ES-I3 (cell line): ENCODE results near the gene MAGIX.

Experiments
- H3K36me3 ChIP-seq: 2 replicates; pipeline ENCODE4 v1.6.1; 2013; ENCODE audit warnings: mild to moderate bottlenecking, low read length, control low read depth, moderate library complexity; ENCODE audit not compliant: insufficient read depth
- H3K4me1 ChIP-seq: 2 replicates; pipeline ENCODE4 v1.6.1; 2013; ENCODE audit warnings: mild to moderate bottlenecking, control low read depth, low read length; ENCODE audit not compliant: insufficient read depth
- H3K9ac ChIP-seq: 2 replicates; pipeline ENCODE4 v1.6.1; 2013; ENCODE audit warnings: low read depth, mild to moderate bottlenecking, low read length, moderate library complexity
- H3K9me3 ChIP-seq: 2 replicates; pipeline ENCODE4 v1.6.1; 2013; ENCODE audit warnings: mild to moderate bottlenecking, low read length, moderate library complexity; ENCODE audit not compliant: control insufficient read depth, insufficient read depth

The MAGIX gene

DNA sequence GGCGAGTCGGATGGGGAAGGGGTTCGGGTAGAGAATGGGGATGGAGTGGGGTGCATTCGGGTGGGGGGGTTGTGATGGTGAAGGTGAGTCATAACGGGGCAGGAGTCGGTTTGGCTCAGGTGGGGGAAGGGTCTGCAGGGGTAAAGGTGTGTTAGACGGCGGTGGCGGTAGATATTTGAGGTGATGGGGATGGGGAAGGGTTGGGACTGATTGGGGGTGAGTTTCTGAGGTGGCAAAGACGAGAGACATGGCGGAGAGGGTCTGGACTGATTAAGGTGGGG is 36.7 kb downstream of the MAGIX start:
- H3K9me3 ChIP-seq, result no peaks in the 10 kb centered on the region
- peak overlapping the region; percentile 54; the same call in 1 of the 2 replicates for H3K9ac ChIP-seq
- H3K4me1 ChIP-seq, result peaks cover 9% of the 10 kb centered on the region
- no peaks in the 10 kb centered on the region for H3K36me3 ChIP-seq

DNA sequence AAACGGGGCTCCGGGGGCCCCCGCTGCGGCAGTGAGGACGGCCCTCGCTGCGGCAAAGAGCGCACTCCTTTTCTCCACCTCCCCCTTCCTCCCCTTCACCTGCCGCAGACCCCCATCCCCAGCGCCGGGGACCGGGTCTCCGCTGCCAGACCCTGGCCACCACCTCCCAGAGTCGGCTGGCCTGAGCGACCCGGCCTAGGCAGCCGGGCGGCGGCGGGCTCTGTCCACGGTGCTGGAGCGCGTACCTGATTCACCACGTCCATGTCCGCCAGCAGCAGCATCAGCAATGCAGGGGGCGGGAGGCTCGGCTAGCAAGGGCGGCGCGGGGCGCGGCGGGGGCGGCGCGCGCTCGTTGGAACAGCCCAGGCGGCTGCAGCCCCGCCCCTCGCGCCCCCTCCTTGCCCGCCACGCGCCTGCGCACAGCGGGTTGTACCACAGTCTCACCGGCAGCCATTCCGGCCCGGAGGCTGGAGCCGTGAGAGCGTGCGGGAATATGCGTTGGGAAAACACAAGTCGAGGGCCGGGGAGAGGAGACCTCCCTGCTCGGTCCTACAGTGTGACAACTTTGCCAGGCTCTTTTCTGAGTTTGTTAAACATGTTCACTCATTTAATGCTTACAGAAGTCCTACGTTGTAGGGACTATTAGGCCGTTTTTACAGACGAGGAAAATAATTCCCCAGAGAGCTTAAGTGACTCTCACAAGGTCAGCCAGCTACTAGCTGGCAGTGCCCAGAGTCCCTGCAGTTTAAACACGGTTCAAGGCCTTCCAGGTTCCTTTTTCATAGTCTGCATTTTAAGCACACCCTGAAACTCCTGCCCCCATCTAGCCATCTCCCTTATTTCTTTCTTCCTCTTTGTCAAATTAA is 37.6 kb downstream of the MAGIX start, which contains the start of gene SYP:
TSS of gene SYP (minus strand) at position 288 of the 866 bp plus-strand sequence. CDS start at position 281, 7 bp downstream.
- Histone ChIP-seq H3K9ac (peak within 1 kb of the TSS; percentile 54), H3K9me3 (no peaks in the 10 kb centered on the region), H3K36me3 (no peaks in the 10 kb centered on the region), H3K4me1 (peaks cover 9% of the 10 kb centered on the region)

DNA sequence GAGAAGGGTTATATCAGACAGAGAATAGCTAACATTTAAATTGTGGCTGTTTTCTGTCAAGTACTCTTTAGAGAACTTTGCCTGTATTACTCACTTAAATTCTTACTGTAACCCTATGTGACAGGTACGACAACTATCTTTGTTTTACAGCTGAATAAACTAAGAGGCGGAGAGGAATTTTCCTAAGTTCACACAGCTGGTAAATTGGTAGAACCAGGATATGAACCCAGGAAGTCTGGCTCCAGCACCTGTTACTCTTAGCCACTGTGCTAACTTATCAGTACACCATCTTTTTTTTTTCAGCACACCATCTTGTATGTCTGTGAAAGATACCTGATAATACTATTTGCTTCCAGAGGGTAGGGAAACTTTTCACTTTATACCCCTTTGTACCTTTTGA is 39.5 kb downstream of the MAGIX start:
- Histone ChIP-seq H3K4me1 (peaks cover 9% of the 10 kb centered on the region), H3K9me3 (no peaks in the 10 kb centered on the region), H3K36me3 (no peaks in the 10 kb centered on the region), H3K9ac (no peak overlapping the region)

DNA sequence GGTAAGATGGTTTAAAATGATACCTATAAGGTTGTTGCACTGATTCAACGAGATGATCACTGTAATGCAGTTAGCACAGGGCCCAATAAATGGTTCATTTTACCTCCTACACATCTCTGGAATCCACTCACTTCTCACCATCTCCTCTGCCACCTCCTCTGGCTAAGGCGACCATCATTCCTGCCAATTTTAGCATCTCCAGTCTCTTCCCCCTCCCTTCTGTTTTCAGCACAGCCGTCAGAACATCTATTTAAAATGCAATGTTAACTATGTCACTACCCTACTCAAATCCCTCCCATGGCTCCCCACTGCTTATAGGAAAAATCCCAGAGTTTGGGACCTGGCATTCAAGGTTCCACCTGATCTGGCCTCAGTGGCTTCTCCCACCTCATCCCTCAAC is 41.0 kb downstream of the MAGIX start:
- Histone ChIP-seq H3K36me3 (no peaks in the 10 kb centered on the region), H3K9me3 (no peaks in the 10 kb centered on the region), H3K9ac (no peak overlapping the region), H3K4me1 (peaks cover 2% of the 10 kb centered on the region; the same call in 1 of the 2 replicates)

DNA sequence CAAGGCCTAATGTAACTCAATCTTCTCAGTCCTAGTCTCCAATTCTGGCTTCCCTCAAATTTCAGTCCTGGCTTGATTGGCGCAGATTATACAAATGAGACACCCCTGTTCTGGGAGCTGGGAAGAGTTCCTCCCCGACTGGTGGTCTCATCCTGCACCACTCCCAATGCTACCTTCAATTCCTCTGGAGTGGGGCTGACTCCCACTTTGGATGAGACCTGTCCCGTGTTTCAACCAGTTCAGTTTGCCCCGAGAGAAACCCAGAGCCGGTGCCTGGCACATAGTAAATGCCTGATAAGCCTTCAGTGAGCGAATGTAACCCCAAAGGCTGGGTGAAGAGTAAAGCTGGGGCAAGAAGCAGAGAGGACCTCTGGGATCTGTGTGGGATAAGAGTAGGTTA is 41.5 kb downstream of the MAGIX start:
- Histone ChIP-seq H3K4me1 (peaks cover 4% of the 10 kb centered on the region; the same call in 1 of the 2 replicates), H3K36me3 (no peaks in the 10 kb centered on the region), H3K9me3 (no peaks in the 10 kb centered on the region), H3K9ac (no peak overlapping the region)

DNA sequence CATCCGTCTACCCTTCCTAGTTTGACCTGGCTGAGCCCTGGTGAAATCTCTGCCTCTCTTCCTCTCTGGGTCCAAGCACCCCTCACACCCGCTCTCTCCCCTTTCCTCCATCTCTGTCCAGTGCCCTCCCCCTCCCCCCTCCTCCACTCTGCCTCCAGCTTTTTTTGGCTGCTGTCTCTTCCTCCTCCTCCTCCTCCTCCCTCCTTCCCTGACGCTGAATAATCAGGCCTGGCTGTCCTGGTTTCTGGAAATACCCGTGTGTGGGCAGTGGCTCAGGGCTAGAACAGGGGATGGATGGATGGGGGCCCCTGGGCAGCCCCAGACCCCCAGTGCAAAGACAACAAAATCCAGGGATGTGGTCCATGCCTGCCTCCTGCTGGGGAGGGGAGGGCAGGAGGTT is 42.2 kb downstream of the MAGIX start:
- Histone ChIP-seq H3K9ac (no peak overlapping the region), H3K36me3 (no peaks in the 10 kb centered on the region), H3K4me1 (peaks cover 10% of the 10 kb centered on the region; the same call in 1 of the 2 replicates), H3K9me3 (no peaks in the 10 kb centered on the region)

DNA sequence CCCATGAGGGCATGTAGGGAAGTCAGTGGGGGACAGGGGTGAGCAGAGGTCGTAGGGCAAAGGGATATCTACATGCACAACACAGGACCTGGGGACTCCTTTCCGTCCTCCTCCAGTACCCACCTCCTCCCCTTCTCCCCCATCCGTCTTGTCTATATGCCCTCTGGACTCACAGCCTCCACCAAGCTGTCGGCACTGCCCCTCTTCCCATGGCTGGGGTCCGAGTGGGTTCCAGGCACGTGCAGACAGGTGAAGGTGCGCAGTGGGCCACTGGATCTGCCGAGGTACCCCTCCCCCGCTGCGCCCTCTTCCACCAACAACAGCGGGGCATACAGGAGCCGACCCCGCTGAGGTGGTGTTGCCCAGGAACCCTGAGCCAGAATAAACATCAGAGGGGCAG is 42.9 kb downstream of the MAGIX start:
- no peaks in the 10 kb centered on the region for H3K9me3 ChIP-seq
- no peak overlapping the region for H3K9ac ChIP-seq
- H3K4me1 ChIP-seq, result peaks cover 10% of the 10 kb centered on the region; the same call in 1 of the 2 replicates
- no peaks in the 10 kb centered on the region for H3K36me3 ChIP-seq

DNA sequence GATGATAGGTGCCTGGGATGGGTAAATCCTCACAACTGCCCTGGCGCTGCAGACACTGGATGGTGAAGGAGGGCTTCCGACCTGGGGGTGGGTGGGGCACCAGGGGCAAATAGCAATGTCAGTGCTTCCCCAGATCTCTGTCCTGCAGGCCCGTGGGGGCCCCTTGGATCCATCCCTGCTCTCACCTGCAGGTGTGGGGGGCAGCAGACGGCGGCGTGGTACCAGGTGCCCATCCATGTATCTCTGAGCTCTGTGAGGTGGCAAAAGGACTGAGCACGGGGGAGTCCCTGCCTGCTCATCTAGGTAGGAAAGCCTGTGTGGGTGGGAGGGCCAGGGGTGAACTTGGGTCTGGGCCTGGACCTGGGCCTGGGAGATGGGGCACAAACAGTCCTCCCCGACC is 44.0 kb downstream of the MAGIX start:
- Histone ChIP-seq H3K4me1 (peaks cover 8% of the 10 kb centered on the region; the same call in 1 of the 2 replicates), H3K9me3 (no peaks in the 10 kb centered on the region), H3K9ac (no peak overlapping the region), H3K36me3 (no peaks in the 10 kb centered on the region)

DNA sequence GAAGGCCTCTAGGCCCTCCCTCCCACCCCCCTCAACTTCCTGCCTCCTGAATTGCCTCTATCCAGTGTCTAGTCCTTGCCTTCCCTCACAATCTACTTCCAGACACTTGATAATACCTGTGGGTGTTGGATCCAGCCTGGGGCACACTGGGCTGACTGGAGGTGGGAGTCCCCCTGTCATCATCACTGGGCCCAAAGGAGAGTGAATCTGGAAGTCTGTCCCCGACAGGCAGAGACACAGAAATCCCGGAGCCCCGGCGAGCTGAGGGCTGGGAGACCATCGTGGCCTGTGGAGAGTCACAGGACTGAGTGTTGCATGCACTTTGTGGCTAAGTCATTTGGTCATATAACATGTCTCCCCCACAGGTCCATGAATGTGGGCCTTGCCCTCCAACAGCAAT is 45.8 kb downstream of the MAGIX start:
- H3K9ac ChIP-seq, result no peak overlapping the region
- H3K36me3 ChIP-seq, result no peaks in the 10 kb centered on the region
- no peaks in the 10 kb centered on the region for H3K9me3 ChIP-seq
- peaks cover 8% of the 10 kb centered on the region; the same call in 1 of the 2 replicates for H3K4me1 ChIP-seq

DNA sequence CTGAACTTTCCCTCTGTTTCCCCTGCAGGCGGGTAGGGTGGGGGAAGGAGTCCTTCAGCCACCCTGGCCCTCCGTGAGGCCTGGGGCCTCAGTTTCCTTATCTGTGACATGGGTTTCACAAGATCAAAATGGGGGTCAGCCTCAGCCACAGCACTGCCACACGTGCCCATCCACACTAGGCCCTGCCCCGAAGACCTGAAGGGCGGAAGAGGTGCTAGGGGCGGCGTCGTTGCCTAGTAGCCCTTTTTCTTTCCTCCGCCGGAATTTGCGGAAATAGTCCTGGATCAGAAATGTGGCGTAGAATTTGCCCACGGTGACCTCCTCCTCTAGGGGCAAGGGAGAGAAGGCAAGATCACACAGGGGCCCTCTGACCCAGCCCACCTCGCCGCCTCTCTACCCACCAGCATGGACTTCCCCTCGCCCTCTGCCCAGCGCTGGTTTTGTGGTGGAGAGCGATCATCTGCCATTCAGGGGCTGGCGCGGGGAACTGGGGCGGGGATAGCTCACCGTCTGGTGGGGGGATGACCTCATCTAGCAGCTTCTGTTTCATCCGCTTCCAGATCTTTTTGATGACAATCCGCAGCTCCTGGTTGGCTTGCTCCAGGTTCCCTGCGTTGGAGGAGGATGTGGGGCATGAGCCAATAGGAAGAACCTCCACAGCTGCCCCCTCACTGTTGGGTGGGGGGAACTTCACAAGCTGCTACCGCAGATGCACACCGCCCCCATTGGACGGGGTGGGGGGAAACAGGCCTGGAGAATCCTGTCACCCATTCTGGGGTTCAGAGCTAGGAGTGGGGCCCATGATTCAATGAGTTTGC is 47.1 kb downstream of the MAGIX start:
- peak overlapping the region; percentile 53 for H3K9ac ChIP-seq

DNA sequence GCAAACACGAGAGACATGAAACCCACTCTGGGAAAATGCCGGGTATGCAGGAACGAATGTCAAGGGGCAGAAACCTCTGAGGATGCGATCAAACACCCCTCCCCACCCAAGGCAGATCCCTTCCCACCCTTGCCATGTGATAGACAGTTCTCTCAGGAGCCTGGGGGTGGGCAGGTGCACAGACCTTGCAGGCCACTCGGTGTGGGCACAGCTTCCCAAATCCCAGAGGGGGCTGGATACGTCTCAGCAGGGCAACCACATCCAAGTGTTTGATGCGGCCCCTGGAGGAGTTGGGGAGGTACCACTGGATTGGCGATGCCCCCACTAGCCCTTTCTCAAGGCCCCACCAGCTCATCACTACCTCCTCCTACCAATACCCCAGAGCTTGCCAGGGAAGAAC is 47.8 kb downstream of the MAGIX start:
- Histone ChIP-seq H3K4me1 (peaks cover 8% of the 10 kb centered on the region; the same call in 1 of the 2 replicates), H3K9me3 (no peaks in the 10 kb centered on the region), H3K36me3 (no peaks in the 10 kb centered on the region), H3K9ac (no peak overlapping the region)

More for the DNA sequence above, 47.1 kb downstream of the MAGIX start:
- Histone ChIP-seq H3K9me3 (no peaks in the 10 kb centered on the region), H3K36me3 (no peaks in the 10 kb centered on the region), H3K4me1 (peaks cover 8% of the 10 kb centered on the region; the same call in 1 of the 2 replicates)

DNA sequence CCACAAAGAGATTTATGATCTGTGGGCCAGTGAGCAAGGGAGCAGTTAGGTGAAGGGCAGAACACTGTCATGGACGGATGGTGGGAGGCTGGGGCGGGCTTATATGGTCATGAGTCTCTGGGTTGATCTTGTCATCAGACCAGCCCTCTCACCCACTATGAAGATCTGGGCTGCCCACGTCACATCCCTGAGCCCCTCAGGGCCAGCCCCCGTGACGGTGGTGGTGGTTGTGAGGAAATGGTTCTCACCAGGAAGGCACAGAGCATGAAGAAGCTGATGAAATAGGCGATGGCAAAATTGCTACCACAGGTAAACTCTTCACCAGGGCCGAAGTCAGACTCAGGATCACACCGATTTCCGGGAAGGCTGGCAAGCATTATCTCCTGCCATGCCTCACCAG is 48.5 kb downstream of the MAGIX start:
- peaks cover 8% of the 10 kb centered on the region; the same call in 1 of the 2 replicates for H3K4me1 ChIP-seq
- no peak overlapping the region for H3K9ac ChIP-seq
- H3K36me3 ChIP-seq, result no peaks in the 10 kb centered on the region
- H3K9me3 ChIP-seq, result no peaks in the 10 kb centered on the region

DNA sequence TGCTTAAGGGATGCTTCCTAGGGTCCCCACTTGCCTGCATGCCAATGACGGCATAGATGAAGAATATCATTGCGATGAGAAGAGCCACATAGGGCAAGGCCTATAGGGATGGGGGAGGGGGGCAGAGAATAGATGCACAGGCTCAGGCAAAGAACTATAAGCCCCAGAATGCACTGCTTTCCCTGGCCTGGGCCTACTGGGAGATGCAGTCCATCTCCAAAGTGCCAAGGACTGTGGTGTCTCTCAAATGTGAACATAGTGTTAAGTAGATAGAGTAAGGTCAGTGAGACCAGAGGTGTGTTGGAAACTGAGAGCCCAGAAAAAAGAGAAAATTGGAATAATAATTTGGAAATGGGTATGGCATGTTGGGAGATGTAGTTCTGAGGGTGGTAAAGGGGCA is 49.7 kb downstream of the MAGIX start:
- no peak overlapping the region for H3K9ac ChIP-seq
- H3K36me3 ChIP-seq, result no peaks in the 10 kb centered on the region
- no peaks in the 10 kb centered on the region for H3K9me3 ChIP-seq
- H3K4me1 ChIP-seq, result peaks cover 8% of the 10 kb centered on the region; the same call in 1 of the 2 replicates

DNA sequence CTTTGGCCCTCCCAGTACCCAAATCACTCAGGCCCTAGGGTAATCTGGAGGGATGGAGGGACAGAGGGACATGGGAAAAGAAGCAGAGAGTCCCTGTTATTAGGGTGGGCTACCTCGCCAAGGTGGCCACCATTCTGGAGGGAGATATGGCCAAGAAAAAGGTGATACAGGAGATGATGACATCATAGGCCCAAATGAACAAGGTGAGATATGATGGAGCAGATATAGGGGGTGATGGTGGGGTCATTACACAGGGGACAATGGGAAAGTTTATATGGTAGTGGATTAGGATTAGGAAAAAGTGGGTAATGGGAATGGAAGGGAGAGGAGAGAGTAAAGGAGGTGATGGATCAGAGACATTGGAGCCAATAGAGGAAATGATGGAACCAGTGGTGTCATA is 50.3 kb downstream of the MAGIX start:
- H3K9ac ChIP-seq, result no peak overlapping the region
- no peaks in the 10 kb centered on the region for H3K9me3 ChIP-seq
- no peaks in the 10 kb centered on the region for H3K36me3 ChIP-seq
- peaks cover 8% of the 10 kb centered on the region; the same call in 1 of the 2 replicates for H3K4me1 ChIP-seq
